SH-SY5Y (cell line): ENCODE data around the gene HSBP1.

Experiments
- GATA2 ChIP-seq: IDR thresholded peaks from 2 replicates; pipeline ENCODE4 v1.6.1; 2011; ENCODE audit warnings: mild to moderate bottlenecking, low read depth, low read length
- GATA3 ChIP-seq: IDR thresholded peaks from 2 replicates; pipeline ENCODE4 v1.6.1; 2011; ENCODE audit warnings: low read depth, mild to moderate bottlenecking, low read length, moderate library complexity

DNA sequence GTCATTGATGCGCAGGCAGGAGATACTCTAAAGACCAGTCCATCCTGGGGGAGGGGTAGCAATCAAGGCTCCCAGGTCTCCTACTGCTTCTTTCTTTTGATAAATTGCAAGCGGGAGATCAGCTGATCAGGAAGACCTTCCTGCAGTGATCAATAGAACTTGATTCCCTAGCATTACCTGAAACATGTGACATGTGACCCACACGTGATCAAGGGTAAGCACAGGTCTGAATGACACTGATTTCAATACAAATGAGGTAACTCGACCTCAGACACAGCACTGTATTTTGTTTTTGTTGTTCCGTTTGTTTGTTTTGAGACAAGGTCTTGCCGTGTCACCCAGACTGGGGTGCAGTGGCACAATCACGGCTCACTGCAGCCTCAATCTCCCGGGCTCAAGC, 51.5 kb downstream of the HSBP1 start:
- TF ChIP-seq GATA2 (no peak), GATA3 (no peak)
